ENCODE data around the gene TM4SF18.

- TF ChIP-seq CTCF (conservative IDR thresholded peaks at IDR 0.05) (no peak), EZH2 (IDR thresholded peaks at IDR 0.05; ENCODE audit: low read depth) (no peak)
Observed at GRCh38 chr3:149339931-149340309, 6.5 kb upstream of the TM4SF18 start.

Data from PC-9 (cell line).